KG1 (cell line): ENCODE data around the gene SNX1.
"Not testable (repeated sequence)": the region's sequence is repeated elsewhere in the genome, so short reads cannot be mapped to it uniquely, and the experiment has no call there.

ENCODE experiments used
- DNase-seq: peaks from one replicate; lab custom pipeline; 2025; lab: John Stamatoyannopoulos, UW

SNX1 gene

GRCh38 chr15:64072812-64073211 lies 23.0 kb upstream of the SNX1 start:
- no peak for DNase-seq

- DNase-seq, result not testable (repeated sequence)
Measured at GRCh38 chr15:64073496-64073895, 22.3 kb upstream of the SNX1 start.

GRCh38 chr15:64082757-64083156 lies 13.0 kb upstream of the SNX1 start:
- DNase-seq, result no peak

- no peak for DNase-seq
Measured at GRCh38 chr15:64089543-64090280, 6.1 kb upstream of the SNX1 start.

- no peak for DNase-seq
Measured at GRCh38 chr15:64090527-64090926, 5.3 kb upstream of the SNX1 start.

GRCh38 chr15:64092075-64092820 lies 3.5 kb upstream of the SNX1 start:
- DNase-seq, result no peak

- DNase-seq, result peak; percentile 77
Measured at GRCh38 chr15:64092864-64093626, 2.7 kb upstream of the SNX1 start.

- peak; percentile 98 for DNase-seq
Measured at GRCh38 chr15:64093627-64094417, 2.0 kb upstream of the SNX1 start, which contains the start of gene CIAO2A. CIAO2A (minus strand) TSS chr15:64093838; CDS start chr15:64093768, 70 bp downstream.

- DNase-seq, result no peak
Measured at GRCh38 chr15:64095431-64095794, 369 bp upstream of the SNX1 start.

- DNase-seq, result no peak
Measured at GRCh38 chr15:64096668-64097384, 1.0 kb downstream of the SNX1 start.

GRCh38 chr15:64099379-64099778 lies 3.6 kb downstream of the SNX1 start:
- DNase-seq, result no peak

GRCh38 chr15:64100958-64101357 lies 5.2 kb downstream of the SNX1 start:
- DNase-seq, result no peak

GRCh38 chr15:64102497-64102896 lies 6.7 kb downstream of the SNX1 start:
- DNase-seq, result no peak

- DNase-seq, result no peak
Measured at GRCh38 chr15:64105113-64105704, 9.4 kb downstream of the SNX1 start.

GRCh38 chr15:64107337-64107736 lies 11.6 kb downstream of the SNX1 start:
- DNase-seq, result no peak

GRCh38 chr15:64110108-64110701 lies 14.4 kb downstream of the SNX1 start:
- not testable (repeated sequence) for DNase-seq

- DNase-seq, result no peak
Measured at GRCh38 chr15:64110950-64111678, 15.3 kb downstream of the SNX1 start.

GRCh38 chr15:64111679-64112050 lies 15.9 kb downstream of the SNX1 start:
- no peak for DNase-seq

- DNase-seq, result no peak
Measured at GRCh38 chr15:64112073-64112772, 16.4 kb downstream of the SNX1 start.
